ENCODE measurements around the gene ERMP1.
A peak's percentile ranks its signal among the peaks of the same experiment; 100 is the strongest.

The ERMP1 gene

DNA sequence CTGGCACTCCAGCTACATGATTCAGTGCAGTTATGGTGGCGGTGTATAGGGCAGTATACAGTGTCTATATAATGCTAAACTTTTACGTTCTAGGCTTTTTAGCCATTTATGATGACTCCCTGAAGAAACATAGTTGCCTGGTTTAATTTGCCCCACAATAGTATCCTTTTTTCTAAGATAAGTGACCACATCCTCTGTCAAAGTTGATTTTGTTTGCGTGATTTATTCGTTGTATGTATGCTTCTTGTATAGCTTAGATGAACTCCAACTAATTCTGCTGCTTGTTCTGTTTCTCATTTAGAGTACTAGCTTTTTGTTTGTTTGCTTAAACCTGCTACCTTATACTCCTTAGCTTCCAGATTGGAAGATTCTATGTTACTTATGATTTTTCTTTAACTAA is 83.6 kb downstream of the ERMP1 start:
- TF ChIP-seq TCF4 (CRISPR knock-in tag; IDR thresholded peaks at IDR 0.05; ENCODE audit: borderline replicate concordance) (no peak), OSR1 (CRISPR knock-in tag; IDR thresholded peaks at IDR 0.05) (no peak), ZNF70 (CRISPR knock-in tag; IDR thresholded peaks at IDR 0.05) (no peak), ZNF565 (CRISPR knock-in tag; conservative IDR thresholded peaks at IDR 0.05; ENCODE audit: low read depth) (no peak), CSDC2 (CRISPR knock-in tag; IDR thresholded peaks at IDR 0.05) (no peak), PPARA (CRISPR knock-in tag; IDR thresholded peaks at IDR 0.05; ENCODE audit: borderline replicate concordance) (no peak), CSRNP3 (CRISPR knock-in tag; IDR thresholded peaks at IDR 0.05) (no peak), ARNTL (CRISPR knock-in tag; IDR thresholded peaks at IDR 0.05; ENCODE audit: borderline replicate concordance, low read depth) (no peak), ESRRG (CRISPR knock-in tag; IDR thresholded peaks at IDR 0.05) (no peak), TSHZ2 (CRISPR knock-in tag; IDR thresholded peaks at IDR 0.05) (no peak)
- TF ChIP-seq, protein P1, sequence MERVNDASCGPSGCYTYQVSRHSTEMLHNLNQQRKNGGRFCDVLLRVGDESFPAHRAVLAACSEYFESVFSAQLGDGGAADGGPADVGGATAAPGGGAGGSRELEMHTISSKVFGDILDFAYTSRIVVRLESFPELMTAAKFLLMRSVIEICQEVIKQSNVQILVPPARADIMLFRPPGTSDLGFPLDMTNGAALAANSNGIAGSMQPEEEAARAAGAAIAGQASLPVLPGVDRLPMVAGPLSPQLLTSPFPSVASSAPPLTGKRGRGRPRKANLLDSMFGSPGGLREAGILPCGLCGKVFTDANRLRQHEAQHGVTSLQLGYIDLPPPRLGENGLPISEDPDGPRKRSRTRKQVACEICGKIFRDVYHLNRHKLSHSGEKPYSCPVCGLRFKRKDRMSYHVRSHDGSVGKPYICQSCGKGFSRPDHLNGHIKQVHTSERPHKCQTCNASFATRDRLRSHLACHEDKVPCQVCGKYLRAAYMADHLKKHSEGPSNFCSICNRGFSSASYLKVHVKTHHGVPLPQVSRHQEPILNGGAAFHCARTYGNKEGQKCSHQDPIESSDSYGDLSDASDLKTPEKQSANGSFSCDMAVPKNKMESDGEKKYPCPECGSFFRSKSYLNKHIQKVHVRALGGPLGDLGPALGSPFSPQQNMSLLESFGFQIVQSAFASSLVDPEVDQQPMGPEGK (CRISPR knock-in tag; IDR thresholded peaks at IDR 0.05; ENCODE audit: borderline replicate concordance) = no peak
- ATAC-seq = no peak

DNA sequence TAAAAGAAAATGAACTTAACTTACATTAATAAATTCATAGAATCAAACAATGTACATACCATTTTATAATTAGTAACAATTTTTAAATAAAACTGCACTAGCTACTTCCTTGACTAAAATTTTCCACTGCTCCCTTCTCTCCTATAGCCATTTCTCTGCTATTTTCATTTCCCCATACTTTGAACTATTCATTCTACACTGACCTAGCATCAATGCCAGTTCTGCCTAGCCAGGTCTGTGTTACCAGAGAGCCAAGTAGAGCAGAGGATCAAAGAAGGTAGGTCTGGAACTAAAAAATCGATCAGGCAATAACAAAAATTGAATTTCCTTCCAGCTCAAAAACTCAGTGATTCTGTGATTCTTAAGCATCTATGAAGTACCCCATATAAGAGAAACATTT is 84.5 kb downstream of the ERMP1 start:
- TF ChIP-seq OSR1 (CRISPR knock-in tag; IDR thresholded peaks at IDR 0.05) = no peak
- TF ChIP-seq TOX (CRISPR knock-in tag; IDR thresholded peaks at IDR 0.05; ENCODE audit: borderline replicate concordance) = no peak
- TF ChIP-seq, protein P2, sequence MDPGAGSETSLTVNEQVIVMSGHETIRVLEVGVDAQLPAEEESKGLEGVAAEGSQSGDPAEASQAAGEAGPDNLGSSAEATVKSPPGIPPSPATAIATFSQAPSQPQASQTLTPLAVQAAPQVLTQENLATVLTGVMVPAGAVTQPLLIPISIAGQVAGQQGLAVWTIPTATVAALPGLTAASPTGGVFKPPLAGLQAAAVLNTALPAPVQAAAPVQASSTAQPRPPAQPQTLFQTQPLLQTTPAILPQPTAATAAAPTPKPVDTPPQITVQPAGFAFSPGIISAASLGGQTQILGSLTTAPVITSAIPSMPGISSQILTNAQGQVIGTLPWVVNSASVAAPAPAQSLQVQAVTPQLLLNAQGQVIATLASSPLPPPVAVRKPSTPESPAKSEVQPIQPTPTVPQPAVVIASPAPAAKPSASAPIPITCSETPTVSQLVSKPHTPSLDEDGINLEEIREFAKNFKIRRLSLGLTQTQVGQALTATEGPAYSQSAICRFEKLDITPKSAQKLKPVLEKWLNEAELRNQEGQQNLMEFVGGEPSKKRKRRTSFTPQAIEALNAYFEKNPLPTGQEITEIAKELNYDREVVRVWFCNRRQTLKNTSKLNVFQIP (CRISPR knock-in tag; IDR thresholded peaks at IDR 0.05; ENCODE audit: borderline replicate concordance, low read depth) = no peak
- TF ChIP-seq ESRRG (CRISPR knock-in tag; IDR thresholded peaks at IDR 0.05) = no peak
- no peak for TF ChIP-seq ARNTL (CRISPR knock-in tag; IDR thresholded peaks at IDR 0.05; ENCODE audit: borderline replicate concordance, low read depth)
- TF ChIP-seq ZNF565 (CRISPR knock-in tag; conservative IDR thresholded peaks at IDR 0.05; ENCODE audit: low read depth) = no peak
- no peak for TF ChIP-seq TCF4 (CRISPR knock-in tag; IDR thresholded peaks at IDR 0.05; ENCODE audit: borderline replicate concordance)
- TF ChIP-seq CSRNP3 (CRISPR knock-in tag; IDR thresholded peaks at IDR 0.05) = no peak
- TF ChIP-seq PPARA (CRISPR knock-in tag; IDR thresholded peaks at IDR 0.05; ENCODE audit: borderline replicate concordance) = no peak
- no peak for TF ChIP-seq ZFP30 (CRISPR knock-in tag; IDR thresholded peaks at IDR 0.05)
- TF ChIP-seq ZNF8 (CRISPR knock-in tag; IDR thresholded peaks at IDR 0.05) = no peak
- no peak for TF ChIP-seq ZFP3 (CRISPR knock-in tag; IDR thresholded peaks at IDR 0.05)
- no peak for TF ChIP-seq GLIS3 (CRISPR knock-in tag; IDR thresholded peaks at IDR 0.05)
- ATAC-seq = no peak

DNA sequence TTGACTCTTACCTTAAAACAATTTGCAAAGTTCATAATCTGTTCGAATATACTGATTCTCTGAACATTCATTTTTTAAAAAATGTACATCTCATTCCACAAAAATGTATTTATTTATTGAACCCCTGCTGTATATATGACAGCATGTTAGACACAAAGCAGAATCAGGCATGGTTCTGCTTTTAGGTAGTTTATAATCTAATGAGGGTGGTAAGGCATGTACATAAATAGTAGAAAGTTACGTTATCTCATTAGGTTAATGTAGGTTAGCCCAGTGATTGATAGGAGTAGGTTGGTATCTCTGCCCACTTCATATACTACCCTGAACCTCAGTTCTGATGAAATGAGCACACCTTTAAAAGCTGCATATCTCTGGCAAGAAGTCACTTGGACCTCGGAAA is 89.8 kb downstream of the ERMP1 start:
- no peak for ATAC-seq
- TF ChIP-seq, protein P2 (CRISPR knock-in tag; IDR thresholded peaks at IDR 0.05; ENCODE audit: borderline replicate concordance, low read depth) = no peak
- TF ChIP-seq ZNF565 (CRISPR knock-in tag; conservative IDR thresholded peaks at IDR 0.05; ENCODE audit: low read depth) (no peak), CSRNP3 (CRISPR knock-in tag; IDR thresholded peaks at IDR 0.05) (0 out of 2 replicates have a peak, but pooled peaks have one; percentile 45), ESRRG (CRISPR knock-in tag; IDR thresholded peaks at IDR 0.05) (0 out of 2 replicates have a peak, but pooled peaks have one; percentile 40), ZFP30 (CRISPR knock-in tag; IDR thresholded peaks at IDR 0.05) (no peak), RARB (CRISPR knock-in tag; IDR thresholded peaks at IDR 0.05) (no peak), TCF4 (CRISPR knock-in tag; IDR thresholded peaks at IDR 0.05; ENCODE audit: borderline replicate concordance) (0 out of 2 replicates have a peak, but pooled peaks have one; percentile 15), ISL1 (CRISPR knock-in tag; IDR thresholded peaks at IDR 0.05) (peak; percentile 93), ZNF70 (CRISPR knock-in tag; IDR thresholded peaks at IDR 0.05) (no peak)
- TF ChIP-seq, protein P3, sequence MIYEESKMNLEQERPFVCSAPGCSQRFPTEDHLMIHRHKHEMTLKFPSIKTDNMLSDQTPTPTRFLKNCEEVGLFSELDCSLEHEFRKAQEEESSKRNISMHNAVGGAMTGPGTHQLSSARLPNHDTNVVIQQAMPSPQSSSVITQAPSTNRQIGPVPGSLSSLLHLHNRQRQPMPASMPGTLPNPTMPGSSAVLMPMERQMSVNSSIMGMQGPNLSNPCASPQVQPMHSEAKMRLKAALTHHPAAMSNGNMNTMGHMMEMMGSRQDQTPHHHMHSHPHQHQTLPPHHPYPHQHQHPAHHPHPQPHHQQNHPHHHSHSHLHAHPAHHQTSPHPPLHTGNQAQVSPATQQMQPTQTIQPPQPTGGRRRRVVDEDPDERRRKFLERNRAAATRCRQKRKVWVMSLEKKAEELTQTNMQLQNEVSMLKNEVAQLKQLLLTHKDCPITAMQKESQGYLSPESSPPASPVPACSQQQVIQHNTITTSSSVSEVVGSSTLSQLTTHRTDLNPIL (CRISPR knock-in tag; IDR thresholded peaks at IDR 0.05; ENCODE audit: low read depth) = 0 out of 2 replicates have a peak, but pooled peaks have one; percentile 53

Measured in SK-N-SH treated with all-trans-retinoic acid at 6 μM for 48 hours (cell line).